ENCODE measurements around the gene SLC8B1. TPM values are rescaled to one million over a fixed set of nuclear protein-coding genes. Genes with fewer than 3 reads are reported as not detected.

Gene SLC8B1
- total RNA-seq, 1 experiment from 2014 or later = 34.1 TPM

DNA sequence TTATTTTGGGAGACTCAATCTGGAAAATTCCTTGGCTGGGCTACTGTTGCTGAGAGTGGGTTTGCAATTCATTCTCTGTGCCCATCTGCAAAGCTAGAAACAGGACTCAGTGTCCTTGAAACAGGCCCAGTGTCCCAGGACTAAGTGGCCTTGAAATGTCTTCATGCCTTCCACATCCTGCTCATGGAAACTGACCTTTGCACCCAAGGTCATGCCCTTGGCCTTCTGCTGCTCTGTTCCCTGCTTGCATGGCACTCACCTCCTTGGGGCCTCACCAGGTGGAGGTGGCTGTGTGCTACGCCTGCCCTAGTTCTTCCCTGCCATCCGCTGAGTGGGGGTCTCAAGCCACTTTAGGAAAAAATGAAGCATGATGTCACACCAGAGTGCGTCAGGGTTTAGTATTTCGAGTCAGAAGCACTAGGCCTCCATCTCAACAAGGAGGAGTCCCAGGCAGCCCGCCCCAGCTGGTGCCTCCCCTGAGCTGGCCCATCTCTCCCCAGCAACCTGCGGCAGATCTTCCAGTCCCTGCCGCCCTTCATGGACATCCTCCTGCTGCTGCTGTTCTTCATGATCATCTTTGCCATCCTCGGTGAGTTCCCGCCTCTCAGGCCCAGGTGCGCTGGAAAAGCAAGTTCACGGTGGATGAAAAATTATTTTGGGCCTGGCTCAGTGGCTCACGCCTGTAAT is 65.5 kb downstream of the SLC8B1 start:
- intact Hi-C loops (cut with micrococcal nuclease) = no loop called here
- no peak for TF ChIP-seq EZH2phosphoT487 (IDR thresholded peaks at IDR 0.05; ENCODE audit: borderline replicate concordance, low read length)
- Histone ChIP-seq H3K27me3 (ENCODE audit: low read length) (no peaks in the 10 kb centered on the region), H3K4me2 (ENCODE audit: low read length) (no peak overlapping the region), H2AFZ (ENCODE audit: low read length) (no peak overlapping the region), H4K20me1 (ENCODE audit: low read length) (no peaks in the 10 kb centered on the region), H3K4me1 (ENCODE audit: insufficient read depth, low read length) (no peaks in the 10 kb centered on the region; the same call in 1 of the 2 replicates), H3F3A (ENCODE audit: low read length, unreplicated experiment) (no peaks in the 10 kb centered on the region), H3K27ac (ENCODE audit: low read length) (no peak overlapping the region), H3K79me2 (ENCODE audit: low read length) (no peaks in the 10 kb centered on the region), H3K9ac (ENCODE audit: low read length) (no peak overlapping the region), H3K9me2 (replicated peaks; ENCODE audit: low read length) (no peaks in the 10 kb centered on the region), H3K36me3 (ENCODE audit: low read depth, low read length) (no peaks in the 10 kb centered on the region), H3K9me3 (ENCODE audit: low read length) (no peaks in the 10 kb centered on the region), H3K4me3 (ENCODE audit: low read length) (no peak overlapping the region)
- ChIA-PET POLR2A (ENCODE audit: unreplicated experiment) (no interaction called here), CTCF (interaction anchor here (0.5 kb wide), 1 partner anchor 72 kb away, joined by 7 read pairs; no protein-coding TSS in a partner anchor)
- DNase-seq = no peak
- no TSS peak for BruUV-seq (replicated peaks)
- no peak for ATAC-seq

- POLR2A ChIA-PET (ENCODE audit: unreplicated experiment) = no interaction called here
- no peak overlapping the region for H3K4me3 ChIP-seq (ENCODE audit: low read length)
- no peak overlapping the region for H3K4me2 ChIP-seq (ENCODE audit: low read length)
- no peaks in the 10 kb centered on the region for H3K9me3 ChIP-seq (ENCODE audit: low read length)
- no peak for ATAC-seq
- no peak for DNase-seq
- no peaks in the 10 kb centered on the region for H3F3A ChIP-seq (ENCODE audit: low read length, unreplicated experiment)
- no peak overlapping the region for H3K27ac ChIP-seq (ENCODE audit: low read length)
- peaks cover 5% of the 10 kb centered on the region for H3K4me1 ChIP-seq (ENCODE audit: insufficient read depth, low read length)
- no peaks in the 10 kb centered on the region for H3K79me2 ChIP-seq (ENCODE audit: low read length)
- H3K27me3 ChIP-seq (ENCODE audit: low read length) = no peaks in the 10 kb centered on the region
- CTCF ChIA-PET = no interaction called here
- TF ChIP-seq CTCF (conservative IDR thresholded peaks at IDR 0.05; ENCODE audit: low read depth, low read length) = no peak
- TF ChIP-seq EZH2 (IDR thresholded peaks at IDR 0.05; ENCODE audit: low read length, unreplicated experiment) = no peak
- TF ChIP-seq EZH2phosphoT487 (IDR thresholded peaks at IDR 0.05; ENCODE audit: borderline replicate concordance, low read length) = no peak
- no peak overlapping the region for H2AFZ ChIP-seq (ENCODE audit: low read length)
- no TSS peak for BruUV-seq (replicated peaks)
- intact Hi-C loops (cut with micrococcal nuclease) = no loop called here
- no peaks in the 10 kb centered on the region for H3K36me3 ChIP-seq (ENCODE audit: low read depth, low read length)
- H4K20me1 ChIP-seq (ENCODE audit: low read length) = no peaks in the 10 kb centered on the region
- no peak overlapping the region for H3K9ac ChIP-seq (ENCODE audit: low read length)
- H3K9me2 ChIP-seq (replicated peaks; ENCODE audit: low read length) = no peaks in the 10 kb centered on the region
These were observed 66.3 kb downstream of the SLC8B1 start for GRCh38 chr12:113268621-113269020.

- ChIA-PET POLR2A (ENCODE audit: unreplicated experiment) (no interaction called here), CTCF (no interaction called here)
- intact Hi-C loops (cut with micrococcal nuclease) = no loop called here
- Histone ChIP-seq H3K4me1 (ENCODE audit: insufficient read depth, low read length) (peaks cover 6% of the 10 kb centered on the region), H3K4me3 (ENCODE audit: low read length) (no peak overlapping the region), H3K9ac (ENCODE audit: low read length) (no peak overlapping the region), H3K79me2 (ENCODE audit: low read length) (no peaks in the 10 kb centered on the region), H3K27me3 (ENCODE audit: low read length) (no peaks in the 10 kb centered on the region), H3K27ac (ENCODE audit: low read length) (no peak overlapping the region), H2AFZ (ENCODE audit: low read length) (no peak overlapping the region), H3K9me2 (replicated peaks; ENCODE audit: low read length) (no peaks in the 10 kb centered on the region), H3F3A (ENCODE audit: low read length, unreplicated experiment) (no peaks in the 10 kb centered on the region), H3K36me3 (ENCODE audit: low read depth, low read length) (no peaks in the 10 kb centered on the region), H4K20me1 (ENCODE audit: low read length) (no peaks in the 10 kb centered on the region), H3K9me3 (ENCODE audit: low read length) (no peaks in the 10 kb centered on the region), H3K4me2 (ENCODE audit: low read length) (no peak overlapping the region)
- no peak for ATAC-seq
- no peak for DNase-seq
- TF ChIP-seq EZH2phosphoT487 (IDR thresholded peaks at IDR 0.05; ENCODE audit: borderline replicate concordance, low read length) (no peak), CTCF (conservative IDR thresholded peaks at IDR 0.05; ENCODE audit: low read depth, low read length) (no peak), EZH2 (IDR thresholded peaks at IDR 0.05; ENCODE audit: low read length, unreplicated experiment) (no peak)
- BruUV-seq (replicated peaks) = TSS peak; percentile 43
These were observed 66.8 kb downstream of the SLC8B1 start for GRCh38 chr12:113268136-113268535.
